H9 (cell line): ENCODE data around the gene TPH1. TPM values are rescaled to one million over a fixed set of nuclear protein-coding genes. Genes with fewer than 3 reads are reported as not detected.

ENCODE experiments used
- DNase-seq: peaks from one replicate; pipeline ENCODE4 v3.0.0-alpha.2; 2017
- H2AFZ ChIP-seq: one replicate; pipeline ENCODE4 v1.6.1; 2013; ENCODE audit warnings: mild to moderate bottlenecking, low read length, control low read depth, moderate library complexity
- H2AK5ac ChIP-seq: 2 replicates; pipeline ENCODE4 v1.6.1; 2013; ENCODE audit warnings: low read length, control low read depth, mixed read lengths; ENCODE audit not compliant: insufficient read length
- H2BK120ac ChIP-seq: one replicate; pipeline ENCODE4 v1.6.1; 2013; ENCODE audit warnings: low read depth, mild to moderate bottlenecking, low read length, control low read depth, inconsistent platforms; ENCODE audit not compliant: poor library complexity, severe bottlenecking
- H2BK12ac ChIP-seq: 2 replicates; pipeline ENCODE4 v1.6.1; 2013; ENCODE audit warnings: low read length, control low read depth, mixed read lengths, low read depth; ENCODE audit not compliant: insufficient read length
- H2BK15ac ChIP-seq: 2 replicates; pipeline ENCODE4 v1.6.1; 2013; ENCODE audit warnings: low read depth, low read length, control low read depth
- H2BK20ac ChIP-seq: one replicate; pipeline ENCODE4 v1.6.1; 2013; ENCODE audit warnings: low read depth, mild to moderate bottlenecking, low read length, control low read depth, inconsistent platforms; ENCODE audit not compliant: poor library complexity, severe bottlenecking
- H2BK5ac ChIP-seq: 2 replicates; pipeline ENCODE4 v1.6.1; 2013; ENCODE audit warnings: low read length, control low read depth, mixed read lengths; ENCODE audit not compliant: insufficient read length
- H3K14ac ChIP-seq: 2 replicates; pipeline ENCODE4 v1.6.1; 2013; ENCODE audit warnings: low read length, control low read depth; ENCODE audit not compliant: insufficient read depth
- H3K18ac ChIP-seq: 2 replicates; pipeline ENCODE4 v1.6.1; 2013; ENCODE audit warnings: low read depth, mild to moderate bottlenecking, mixed read lengths, low read length, control low read depth; ENCODE audit not compliant: insufficient read length
- H3K23ac ChIP-seq: 2 replicates; pipeline ENCODE4 v1.6.1; 2013; ENCODE audit warnings: low read length, control low read depth, mixed read lengths, low read depth; ENCODE audit not compliant: insufficient read length
- H3K23me2 ChIP-seq: 2 replicates; pipeline ENCODE4 v1.6.1; 2013; ENCODE audit warnings: low read depth, mild to moderate bottlenecking, mixed read lengths, low read length, control low read depth; ENCODE audit not compliant: insufficient read length, poor library complexity, severe bottlenecking
- H3K27ac ChIP-seq: 2 replicates; pipeline ENCODE4 v1.5.1; 2013; ENCODE audit warnings: low read length, control low read depth, mixed read lengths, low read depth; ENCODE audit not compliant: insufficient read length
- H3K27me3 ChIP-seq: 2 replicates; pipeline ENCODE4 v1.6.1; 2013; ENCODE audit warnings: low read length, control low read depth, inconsistent platforms; ENCODE audit not compliant: insufficient read depth
- H3K4ac ChIP-seq: 2 replicates; pipeline ENCODE4 v1.6.1; 2013; ENCODE audit warnings: low read depth, mild to moderate bottlenecking, control low read depth, inconsistent platforms, low read length, moderate library complexity
- H3K4me1 ChIP-seq: 2 replicates; pipeline ENCODE4 v1.6.1; 2013; ENCODE audit warnings: low read length, control low read depth, inconsistent platforms; ENCODE audit not compliant: insufficient read depth
- H3K4me2 ChIP-seq: 2 replicates; pipeline ENCODE4 v1.6.1; 2013; ENCODE audit warnings: low read length, control low read depth, mixed read lengths; ENCODE audit not compliant: insufficient read length, insufficient read depth
- H3K56ac ChIP-seq: 2 replicates; pipeline ENCODE4 v1.6.1; 2013; ENCODE audit warnings: low read depth, mild to moderate bottlenecking, mixed read lengths, low read length, control low read depth; ENCODE audit not compliant: insufficient read length
- H3K79me1 ChIP-seq: 2 replicates; pipeline ENCODE4 v1.6.1; 2013; ENCODE audit warnings: low read depth, mild to moderate bottlenecking, moderate library complexity, low read length, control low read depth, inconsistent platforms; ENCODE audit not compliant: insufficient read depth, poor library complexity, severe bottlenecking
- H3K79me2 ChIP-seq: 2 replicates; pipeline ENCODE4 v1.6.1; 2013; ENCODE audit warnings: low read length, control low read depth, inconsistent platforms; ENCODE audit not compliant: insufficient read depth
- H3K9ac ChIP-seq: 2 replicates; pipeline ENCODE4 v1.6.1; 2013; ENCODE audit warnings: low read length, control low read depth, mixed read lengths; ENCODE audit not compliant: insufficient read length; ENCODE audit errors: extremely low read depth
- H3K9me3 ChIP-seq: one replicate; pipeline ENCODE4 v1.6.1; 2013; ENCODE audit warnings: low read depth, low read length, inconsistent platforms; ENCODE audit not compliant: control insufficient read depth
- H3T11ph ChIP-seq: one replicate; pipeline ENCODE4 v1.6.1; 2013; ENCODE audit warnings: mild to moderate bottlenecking, low read length, control low read depth, inconsistent platforms
- H4K20me1 ChIP-seq: one replicate; pipeline ENCODE4 v1.6.1; 2013; ENCODE audit not compliant: control insufficient read depth, insufficient read length, insufficient read depth
- H4K5ac ChIP-seq: 2 replicates; pipeline ENCODE4 v1.6.1; 2013; ENCODE audit warnings: low read depth, mild to moderate bottlenecking, mixed read lengths, low read length, control low read depth; ENCODE audit not compliant: insufficient read length
- H4K8ac ChIP-seq: replicated peaks from 2 replicates; pipeline ENCODE4 v1.6.1; 2013; ENCODE audit warnings: low read length, control low read depth, mixed read lengths, low read depth; ENCODE audit not compliant: insufficient read length
- H4K91ac ChIP-seq: 2 replicates; pipeline ENCODE4 v1.6.1; 2013; ENCODE audit warnings: low read depth, mild to moderate bottlenecking, moderate library complexity, mixed read lengths, low read length, control low read depth; ENCODE audit not compliant: insufficient read length
- H3K27ac Mint-ChIP-seq, 3 experiments: 2 replicates in 2 of 3; 3 replicates in 1 of 3; pipeline ENCODE4 v1.8.0; 2020 to 2021; ENCODE audit warnings: mixed read lengths in 3 of 3, mild to moderate bottlenecking in 1 of 3, moderate library complexity in 1 of 3
- H3K27me3 Mint-ChIP-seq: 2 replicates; pipeline ENCODE4 v1.8.0; 2021; ENCODE audit warnings: low read depth, mild to moderate bottlenecking, moderate library complexity, mixed read lengths
- H3K36me3 Mint-ChIP-seq, 3 experiments: 2 replicates in 2 of 3; 3 replicates in 1 of 3; pipeline ENCODE4 v1.8.0; 2020 to 2021; ENCODE audit warnings: low read depth in 3 of 3, mixed read lengths in 3 of 3; ENCODE audit not compliant: insufficient read depth in 1 of 3
- H3K4me1 Mint-ChIP-seq, 2 experiments: 2 replicates each; pipeline ENCODE4 v1.8.0; 2020; ENCODE audit warnings: mixed read lengths in 2 of 2
- H3K4me3 Mint-ChIP-seq, 2 experiments: 2 replicates in 1 of 2; 3 replicates in 1 of 2; pipeline ENCODE4 v1.8.0; 2020 to 2021; ENCODE audit warnings: mild to moderate bottlenecking in 2 of 2, mixed read lengths in 2 of 2, moderate library complexity in 1 of 2
- H3K9me3 Mint-ChIP-seq, 2 experiments: 2 replicates in 1 of 2; 3 replicates in 1 of 2; pipeline ENCODE4 v1.8.0; 2020; ENCODE audit warnings: mild to moderate bottlenecking in 2 of 2, mixed read lengths in 2 of 2, moderate library complexity in 1 of 2
- CTCF ChIP-seq: fragments of 200-600 bp; sonication (generic); conservative IDR thresholded peaks from 3 replicates; pipeline ENCODE4 v1.8.0; 2021; ENCODE audit warnings: antibody characterized with exemption, mild to moderate bottlenecking
- WGBS: extraction: QIAGEN DNeasy Blood & Tissue Kit; methylation state at CpG from one replicate; pipeline ENCODE4 v1.1.7; 2013; ENCODE audit warnings: missing lambda C conversion rate, low lambda C conversion rate, mixed read lengths; ENCODE audit not compliant: insufficient read length; ENCODE audit errors: extremely low coverage; 5-methylcytosine and 5-hydroxymethylcytosine counted together
- total RNA-seq: library from RNA; stranded (reverse); gene quantifications from 2 replicates; pipeline ENCODE4 v1.2.1, GENCODE V29; 2021

Gene TPH1
- total RNA-seq, 1 experiment from 2014 or later: 0.17 TPM

GRCh38 chr11:18001191-18001590 lies 44.9 kb downstream of the TPH1 start:
- no peaks in the 10 kb centered on the region for H3K4me1 ChIP-seq
- H3K9me3 ChIP-seq: no peaks in the 10 kb centered on the region
- H3K4me2 ChIP-seq: no peak overlapping the region
- no peak for DNase-seq
- no peak overlapping the region for H3K27ac Mint-ChIP-seq
- H2BK120ac ChIP-seq: no peak overlapping the region
- no peaks in the 10 kb centered on the region for H3K79me1 ChIP-seq
- no peak overlapping the region for H2BK15ac ChIP-seq
- no peak overlapping the region for H3K23ac ChIP-seq
- peaks cover 1 to 41% (median 11%) of the 10 kb centered on the region in 3 experiments; a peak in 4 of 7 replicates for H3K36me3 Mint-ChIP-seq
- no peak overlapping the region for H4K8ac ChIP-seq
- no peaks in the 10 kb centered on the region for H3K23me2 ChIP-seq
- no peaks in the 10 kb centered on the region for H3K79me2 ChIP-seq
- no peak overlapping the region for H2BK12ac ChIP-seq
- H3K14ac ChIP-seq: no peak overlapping the region
- H3K4me3 Mint-ChIP-seq: no peak overlapping the region
- TF ChIP-seq CTCF: no peak
- H3K9me3 Mint-ChIP-seq: no peaks in the 10 kb centered on the region
- no peak overlapping the region for H2BK5ac ChIP-seq
- no peak overlapping the region for H3K4ac ChIP-seq
- H3K27me3 Mint-ChIP-seq: no peaks in the 10 kb centered on the region
- H3K27ac ChIP-seq: no peak overlapping the region
- no peak overlapping the region for H2AFZ ChIP-seq
- no peaks in the 10 kb centered on the region for H4K20me1 ChIP-seq
- no peak overlapping the region for H4K5ac ChIP-seq
- no peaks in the 10 kb centered on the region for H3K27me3 ChIP-seq
- H3K4me1 Mint-ChIP-seq: no peaks in the 10 kb centered on the region
- no peak overlapping the region for H4K91ac ChIP-seq
- H3K9ac ChIP-seq: no peak overlapping the region
- no peak overlapping the region for H2BK20ac ChIP-seq
- WGBS: no CpG with 5 or more reads among the region's 2 CpGs
- no peak overlapping the region for H2AK5ac ChIP-seq
- no peak overlapping the region for H3K56ac ChIP-seq
- H3K18ac ChIP-seq: no peak overlapping the region
- H3T11ph ChIP-seq: no peak overlapping the region
